ENCODE measurements around the gene NEU1.

GRCh38 chr6:31879143-31879542, 16.5 kb upstream of the NEU1 start:
- no peak for TF ChIP-seq GABPA (IDR thresholded peaks at IDR 0.05; ENCODE audit: borderline replicate concordance, insufficient read depth, low read length)
- TF ChIP-seq RAD21 (IDR thresholded peaks at IDR 0.05 in 1 of 2, conservative IDR thresholded peaks at IDR 0.05 in 1 of 2; ENCODE audit: low read depth in 2 of 2, low read length in 2 of 2), result no peak
- TF ChIP-seq, protein P1, sequence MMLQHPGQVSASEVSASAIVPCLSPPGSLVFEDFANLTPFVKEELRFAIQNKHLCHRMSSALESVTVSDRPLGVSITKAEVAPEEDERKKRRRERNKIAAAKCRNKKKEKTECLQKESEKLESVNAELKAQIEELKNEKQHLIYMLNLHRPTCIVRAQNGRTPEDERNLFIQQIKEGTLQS (IDR thresholded peaks at IDR 0.05; ENCODE audit: insufficient read depth, low read depth, low read length), result no peak
- TF ChIP-seq CEBPB (IDR thresholded peaks at IDR 0.05; ENCODE audit: low read depth, low read length), result no peak
- no peak for TF ChIP-seq EZH2 (IDR thresholded peaks at IDR 0.05; ENCODE audit: low read depth, low read length, severe bottlenecking)
- TF ChIP-seq CTCF (IDR thresholded peaks at IDR 0.05; ENCODE audit: control extremely low read depth in 1 of 3, insufficient read depth in 1 of 3, low read depth in 1 of 3, low read length in 3 of 3), result no peak
- no peak for TF ChIP-seq TBP (IDR thresholded peaks at IDR 0.05; ENCODE audit: low read depth, low read length)
- TF ChIP-seq EP300 (IDR thresholded peaks at IDR 0.05; ENCODE audit: borderline replicate concordance in 1 of 2, low read depth in 2 of 2, low read length in 2 of 2), result no peak
- TF ChIP-seq ASH2L (IDR thresholded peaks at IDR 0.05; ENCODE audit: low read length), result no peak
- no peak for TF ChIP-seq CTBP2 (IDR thresholded peaks at IDR 0.05; ENCODE audit: borderline replicate concordance, insufficient read depth, insufficient read length, low read length)
- TF ChIP-seq RFX5 (IDR thresholded peaks at IDR 0.05; ENCODE audit: borderline replicate concordance, low read depth, low read length), result no peak
- no peak for TF ChIP-seq JUN (IDR thresholded peaks at IDR 0.05; ENCODE audit: low read depth, low read length)
- no peak for TF ChIP-seq HDAC6 (IDR thresholded peaks at IDR 0.05; ENCODE audit: low read depth, low read length)
